Right lobe of liver (tissue), 6 donors: ENCODE measurements around the gene PDGFD. TPM values are rescaled to one million over a fixed set of nuclear protein-coding genes. Genes with fewer than 3 reads are reported as not detected.

ENCODE experiments used
- ATAC-seq, 4 donors: fragments of 200-7000 bp; cut with Tn5 transposase; one replicate each; pipeline ENCODE4 v1.9.1; 2020; ENCODE audit warnings: mild to moderate bottlenecking in 4 of 4, moderate library complexity in 4 of 4
- DNase-seq, 3 donors: peaks; one replicate each; pipeline ENCODE4 v3.0.0-alpha.2; 2020
- H3K27ac ChIP-seq, 3 donors: fragments of 200-600 bp; one replicate each; pipeline ENCODE4 v1.8.0; 2022
- H3K27me3 ChIP-seq, 2 donors: fragments of 200-600 bp; one replicate each; pipeline ENCODE4 v1.8.0; 2022
- H3K36me3 ChIP-seq, 4 donors: fragments of 200-600 bp; sonication (generic) in 1 of 4; one replicate each; pipeline versions ENCODE4 v1.5.1 to v1.8.0; 2017 to 2022; ENCODE audit warnings: control low read depth in 1 of 4
- H3K4me1 ChIP-seq, 4 donors: fragments of 200-600 bp; sonication (generic) in 1 of 4; one replicate each; pipeline versions ENCODE4 v1.5.1 to v1.8.0; 2017 to 2022; ENCODE audit warnings: control low read depth in 1 of 4
- H3K4me3 ChIP-seq, 3 donors: fragments of 200-600 bp; one replicate each; pipeline ENCODE4 v1.8.0; 2022
- H3K9me3 ChIP-seq, 4 donors: fragments of 200-600 bp; sonication (generic) in 1 of 4; one replicate each; pipeline versions ENCODE4 v1.5.1 to v1.8.0; 2017 to 2022; ENCODE audit warnings: control low read depth in 1 of 4
- CTCF ChIP-seq, 4 donors: fragments of 200-600 bp in 3 of 4; fragments of 450-650 bp in 1 of 4; IDR thresholded peaks; one replicate each; pipeline versions ENCODE4 v1.5.1 to v1.8.0; 2016 to 2022; ENCODE audit warnings: antibody characterized with exemption in 4 of 4, mild to moderate bottlenecking in 2 of 4
- POLR2A ChIP-seq: fragments of 450-650 bp; IDR thresholded peaks from one replicate; pipeline ENCODE4 v1.6.1; 2017; ENCODE audit warnings: antibody characterized with exemption, mild to moderate bottlenecking
- WGBS: methylation state at CpG from one replicate; pipeline ENCODE4 v1.1.6; 2018; ENCODE audit warnings: low coverage, low lambda C conversion rate; ENCODE audit not compliant: insufficient coverage; ENCODE audit errors: missing lambda C conversion rate; 5-methylcytosine and 5-hydroxymethylcytosine counted together
- intact Hi-C, 2 donors: fragments of 100-400 bp; cut with DNase I; formaldehyde crosslinking; loops; one replicate each; pipeline versions ENCODE4 v1.11.2 to v1.14.1; 2022
- total RNA-seq, 6 experiments: library from RNA; depleted of rRNA in 2 of 6; stranded (reverse); fragments of >200 nt in 2 of 6; fragmentation: NEBNext Ultra II Directional in 3 of 6; extraction: Animal tissue kit (Norgen Biotek cat#: 25700) in 3 of 6; gene quantifications; one replicate each; pipeline versions ENCODE4 v1.1.0 to v1.2.4, GENCODE V29; 2016 to 2023
- donor health status: DM: no; HTN: yes; CAD: no.
- donor health status: DM: no; HTN: no; CAD: no.
- donor health status: DM: no; HTN: no; CAD: no.
- donor health status: DM: no; HTN: yes; CAD: no.
- donor health status: DM: no; HTN: yes; CAD: no.

PDGFD gene
- total RNA-seq, 6 experiments from 2014 or later: 0.84 to 1.6 (median 1.1) TPM

DNA sequence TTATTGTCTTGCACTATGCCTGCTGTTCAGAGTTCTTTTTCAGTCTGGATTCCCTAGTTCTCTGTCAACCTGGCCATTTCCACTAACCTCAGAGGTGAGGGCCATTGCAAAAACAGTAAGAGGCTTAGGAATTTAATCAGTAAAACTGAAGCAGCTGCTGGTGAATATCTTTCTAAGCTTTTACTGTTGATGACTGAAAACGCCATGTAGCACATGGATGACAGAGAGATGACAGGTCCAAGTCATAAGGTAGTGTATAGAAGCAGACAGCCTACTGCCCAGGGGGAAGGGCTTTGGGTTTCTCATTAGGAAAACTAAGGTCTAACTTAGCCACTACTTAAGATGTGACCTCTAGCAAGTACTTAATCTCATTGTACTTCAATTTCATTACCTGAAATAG is 280.1 kb downstream of the PDGFD start:
- no peak for DNase-seq
- ATAC-seq: no peak
- Histone ChIP-seq H3K36me3 (no peaks in the 10 kb centered on the region), H3K27me3 (no peaks in the 10 kb centered on the region), H3K9me3 (no peaks in the 10 kb centered on the region), H3K4me1 (no peaks in the 10 kb centered on the region), H3K27ac (no peak overlapping the region), H3K4me3 (no peak overlapping the region)
- intact Hi-C loops: no loop called here
- TF ChIP-seq POLR2A (no peak), CTCF (IDR thresholded peaks at IDR 0.05) (no peak)
- 45% methylated on average over 1 of the region's 1 CpG for WGBS

- no peak for DNase-seq
- H3K27ac ChIP-seq: no peak overlapping the region
- no peak overlapping the region for H3K4me3 ChIP-seq
- 40% methylated on average over 1 of the region's 2 CpGs for WGBS
- no peaks in the 10 kb centered on the region for H3K27me3 ChIP-seq
- ATAC-seq: no peak
- no peaks in the 10 kb centered on the region for H3K4me1 ChIP-seq
- H3K36me3 ChIP-seq: no peaks in the 10 kb centered on the region
- intact Hi-C loops: no loop called here
- TF ChIP-seq POLR2A (no peak), CTCF (IDR thresholded peaks at IDR 0.05) (no peak)
- no peaks in the 10 kb centered on the region for H3K9me3 ChIP-seq
Measured at GRCh38 chr11:103883291-103883690, 280.7 kb downstream of the PDGFD start.

DNA sequence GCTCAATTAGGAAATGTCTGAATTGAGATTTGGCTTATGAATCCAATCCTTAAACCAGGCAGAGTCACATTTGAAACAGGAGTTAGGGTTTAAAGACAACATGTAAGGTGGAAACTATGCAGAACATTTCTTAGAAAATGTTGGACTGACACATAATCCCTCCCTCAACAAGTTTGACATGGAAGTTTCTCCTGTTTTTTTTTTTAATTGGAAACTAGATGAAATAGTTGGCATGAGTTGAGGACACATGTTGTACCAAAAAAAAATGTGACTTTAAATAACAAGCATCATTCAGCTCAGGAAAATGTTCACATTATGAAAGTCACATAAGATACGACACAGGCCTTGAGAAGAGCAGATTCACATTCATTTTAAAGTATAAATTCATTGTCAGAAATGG is 282.4 kb downstream of the PDGFD start:
- TF ChIP-seq CTCF (IDR thresholded peaks at IDR 0.05): no peak
- no peak for TF ChIP-seq POLR2A
- Histone ChIP-seq H3K4me1 (no peaks in the 10 kb centered on the region), H3K27ac (no peak overlapping the region), H3K27me3 (no peaks in the 10 kb centered on the region), H3K9me3 (no peaks in the 10 kb centered on the region), H3K4me3 (no peak overlapping the region), H3K36me3 (no peaks in the 10 kb centered on the region)
- intact Hi-C loops: no loop called here
- WGBS: 14% methylated on average over 1 of the region's 1 CpG
- ATAC-seq (no peak), DNase-seq (no peak)

DNA sequence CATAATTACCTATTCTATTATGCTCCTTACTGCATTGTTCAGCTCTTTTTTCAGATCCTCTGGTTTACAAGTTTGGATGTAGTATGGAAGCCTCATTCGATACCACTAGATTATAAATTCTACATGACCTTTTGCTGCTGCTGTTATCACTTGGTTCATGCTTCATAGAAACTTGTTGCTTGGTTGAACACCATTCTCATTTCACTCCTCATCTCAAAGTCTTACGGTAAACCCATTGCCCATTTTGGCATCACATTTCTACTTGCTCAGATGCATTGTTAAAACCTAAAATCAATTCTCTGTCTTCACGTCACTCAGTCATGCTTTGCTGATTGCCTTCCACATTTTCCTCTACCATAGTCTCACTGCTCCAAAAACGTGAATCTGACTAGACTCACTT is 283.0 kb downstream of the PDGFD start:
- no peaks in the 10 kb centered on the region for H3K36me3 ChIP-seq
- no peaks in the 10 kb centered on the region for H3K27me3 ChIP-seq
- 39% methylated on average over 4 of the region's 4 CpGs for WGBS
- H3K4me3 ChIP-seq: no peak overlapping the region
- intact Hi-C loops: no loop called here
- TF ChIP-seq CTCF (IDR thresholded peaks at IDR 0.05): no peak
- no peaks in the 10 kb centered on the region for H3K4me1 ChIP-seq
- ATAC-seq (no peak), DNase-seq (no peak)
- H3K9me3 ChIP-seq: no peaks in the 10 kb centered on the region
- no peak overlapping the region for H3K27ac ChIP-seq

- Histone ChIP-seq H3K4me3 (no peak overlapping the region), H3K27me3 (no peaks in the 10 kb centered on the region), H3K4me1 (no peaks in the 10 kb centered on the region), H3K9me3 (no peaks in the 10 kb centered on the region), H3K27ac (no peak overlapping the region), H3K36me3 (no peaks in the 10 kb centered on the region)
- ATAC-seq: no peak
- intact Hi-C loops: no loop called here
- TF ChIP-seq CTCF (IDR thresholded peaks at IDR 0.05) (no peak), POLR2A (no peak)
- DNase-seq: no peak
Measured at GRCh38 chr11:103878646-103879045, 285.3 kb downstream of the PDGFD start.
